Measurements from ENCODE around the gene PLA2G4B.

PLA2G4B gene

GRCh38 chr15:41817327-41817726, 21.3 kb upstream of the PLA2G4B start:
- H3K27ac ChIP-seq = no peak overlapping the region

GRCh38 chr15:41817781-41818180, 20.9 kb upstream of the PLA2G4B start:
- H3K27ac ChIP-seq = no peak overlapping the region
- no peak for TF ChIP-seq CTCF (conservative IDR thresholded peaks at IDR 0.05)

More at GRCh38 chr15:41817327-41817726, 21.3 kb upstream of the PLA2G4B start:
- no peak for TF ChIP-seq CTCF (conservative IDR thresholded peaks at IDR 0.05)

GRCh38 chr15:41819455-41820050, 19.1 kb upstream of the PLA2G4B start:
- H3K27ac ChIP-seq = no peak overlapping the region; the same call in 1 of the 2 replicates
- TF ChIP-seq CTCF (conservative IDR thresholded peaks at IDR 0.05) = no peak

- peak overlapping the region; percentile 71 for H3K27ac ChIP-seq
- no peak for TF ChIP-seq CTCF (conservative IDR thresholded peaks at IDR 0.05)
Observed at GRCh38 chr15:41820791-41821423, 17.7 kb upstream of the PLA2G4B start.

GRCh38 chr15:41821831-41822230, 16.8 kb upstream of the PLA2G4B start:
- TF ChIP-seq CTCF (conservative IDR thresholded peaks at IDR 0.05) = no peak
- peak overlapping the region; percentile 71; the same call in 1 of the 2 replicates for H3K27ac ChIP-seq

GRCh38 chr15:41822471-41822870, 16.2 kb upstream of the PLA2G4B start:
- no peak for TF ChIP-seq CTCF (conservative IDR thresholded peaks at IDR 0.05)
- no peak overlapping the region for H3K27ac ChIP-seq

GRCh38 chr15:41822957-41823356, 15.7 kb upstream of the PLA2G4B start:
- TF ChIP-seq CTCF (conservative IDR thresholded peaks at IDR 0.05) = no peak
- no peak overlapping the region for H3K27ac ChIP-seq
